H1 (cell line): ENCODE measurements around the gene STX2.

Source experiments
- ATF3 ChIP-seq: IDR thresholded peaks from 2 replicates; pipeline ENCODE4 v1.6.1; 2011; ENCODE audit warnings: low read depth, mild to moderate bottlenecking, low read length; ENCODE audit not compliant: insufficient read depth
- CEBPB ChIP-seq: IDR thresholded peaks from 2 replicates; pipeline ENCODE4 v1.6.1; 2012; ENCODE audit warnings: low read depth, low read length
- EGR1 ChIP-seq: IDR thresholded peaks from 2 replicates; pipeline ENCODE4 v1.6.1; 2011; ENCODE audit warnings: low read depth, low read length, borderline replicate concordance
- EP300 ChIP-seq, 2 experiments: IDR thresholded peaks; 1 replicate in 1 of 2; 2 replicates in 1 of 2; pipeline ENCODE4 v1.6.1; 2011 to 2012; ENCODE audit warnings: low read depth in 2 of 2, low read length in 2 of 2, mild to moderate bottlenecking in 2 of 2, borderline replicate concordance in 1 of 2, inconsistent platforms in 1 of 2, moderate library complexity in 1 of 2
- GTF2F1 ChIP-seq: IDR thresholded peaks from 2 replicates; pipeline ENCODE4 v1.6.1; 2012; ENCODE audit warnings: low read depth, low read length, improper control_type of control experiment, borderline replicate concordance
- POLR2A ChIP-seq, 2 experiments: IDR thresholded peaks; 1 replicate in 1 of 2; 2 replicates in 1 of 2; pipeline ENCODE4 v1.6.1; 2011; ENCODE audit warnings: low read depth in 2 of 2, low read length in 2 of 2, mild to moderate bottlenecking in 2 of 2; ENCODE audit errors: control extremely low read depth in 1 of 2
- RAD21 ChIP-seq, 2 experiments: IDR thresholded peaks in 1 of 2; conservative IDR thresholded peaks in 1 of 2; 2 replicates each; pipeline ENCODE4 v1.6.1; 2011; ENCODE audit warnings: low read depth in 2 of 2, low read length in 2 of 2, improper control_type of control experiment in 1 of 2, inconsistent platforms in 1 of 2, mild to moderate bottlenecking in 1 of 2, moderate library complexity in 1 of 2
- RBBP5 ChIP-seq: IDR thresholded peaks from 2 replicates; pipeline ENCODE4 v1.7.1; 2012; ENCODE audit warnings: low read depth, mild to moderate bottlenecking, inconsistent platforms, low read length, moderate library complexity, borderline replicate concordance
- RXRA ChIP-seq: IDR thresholded peaks from 2 replicates; pipeline ENCODE4 v1.6.1; 2011; ENCODE audit warnings: low read depth, mild to moderate bottlenecking, low read length, moderate library complexity; ENCODE audit not compliant: insufficient read depth
- TBP ChIP-seq: IDR thresholded peaks from 2 replicates; pipeline ENCODE4 v1.6.1; 2011; ENCODE audit warnings: low read depth, low read length, improper control_type of control experiment
- TF ChIP-seq, protein P1 (sequence below), 3 experiments: IDR thresholded peaks; 1 replicate in 2 of 3; 2 replicates in 1 of 3; pipeline versions ENCODE4 v1.5.1 to v1.6.1; 2011; ENCODE audit warnings: low read length in 3 of 3, mild to moderate bottlenecking in 3 of 3, inconsistent platforms in 2 of 3, low read depth in 1 of 3, moderate library complexity in 1 of 3; ENCODE audit not compliant: insufficient read depth in 1 of 3; ENCODE audit errors: control extremely low read depth in 1 of 3

DNA sequence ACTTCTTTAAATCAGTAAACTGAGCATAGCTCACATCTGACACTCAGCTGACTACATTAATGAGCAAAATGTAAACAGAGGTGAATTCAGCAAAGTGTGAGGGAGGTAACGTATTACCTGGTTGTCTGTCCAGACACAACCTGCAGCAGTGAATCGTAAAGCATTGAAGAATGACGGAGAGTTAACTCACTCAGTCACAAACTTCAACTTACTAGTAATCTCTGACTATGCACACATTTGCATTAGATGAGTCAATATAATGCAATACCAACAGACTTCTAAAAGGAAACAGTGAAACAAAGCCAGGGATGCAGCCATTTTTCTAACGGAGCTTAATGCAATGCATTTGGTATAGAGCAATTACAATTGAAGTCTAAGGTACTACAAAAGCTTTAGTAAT is 40.0 kb downstream of the STX2 start:
- TF ChIP-seq EP300 (IDR thresholded peaks at IDR 0.05; ENCODE audit: borderline replicate concordance in 1 of 2, low read depth in 2 of 2, low read length in 2 of 2): no peak
- TF ChIP-seq, protein P1, sequence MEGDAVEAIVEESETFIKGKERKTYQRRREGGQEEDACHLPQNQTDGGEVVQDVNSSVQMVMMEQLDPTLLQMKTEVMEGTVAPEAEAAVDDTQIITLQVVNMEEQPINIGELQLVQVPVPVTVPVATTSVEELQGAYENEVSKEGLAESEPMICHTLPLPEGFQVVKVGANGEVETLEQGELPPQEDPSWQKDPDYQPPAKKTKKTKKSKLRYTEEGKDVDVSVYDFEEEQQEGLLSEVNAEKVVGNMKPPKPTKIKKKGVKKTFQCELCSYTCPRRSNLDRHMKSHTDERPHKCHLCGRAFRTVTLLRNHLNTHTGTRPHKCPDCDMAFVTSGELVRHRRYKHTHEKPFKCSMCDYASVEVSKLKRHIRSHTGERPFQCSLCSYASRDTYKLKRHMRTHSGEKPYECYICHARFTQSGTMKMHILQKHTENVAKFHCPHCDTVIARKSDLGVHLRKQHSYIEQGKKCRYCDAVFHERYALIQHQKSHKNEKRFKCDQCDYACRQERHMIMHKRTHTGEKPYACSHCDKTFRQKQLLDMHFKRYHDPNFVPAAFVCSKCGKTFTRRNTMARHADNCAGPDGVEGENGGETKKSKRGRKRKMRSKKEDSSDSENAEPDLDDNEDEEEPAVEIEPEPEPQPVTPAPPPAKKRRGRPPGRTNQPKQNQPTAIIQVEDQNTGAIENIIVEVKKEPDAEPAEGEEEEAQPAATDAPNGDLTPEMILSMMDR (IDR thresholded peaks at IDR 0.05; ENCODE audit: control extremely low read depth in 1 of 3, insufficient read depth in 1 of 3, low read depth in 1 of 3, low read length in 3 of 3): no peak
- no peak for TF ChIP-seq EGR1
- no peak for TF ChIP-seq RXRA
- TF ChIP-seq GTF2F1: no peak
- TF ChIP-seq RBBP5: no peak
- TF ChIP-seq RAD21 (IDR thresholded peaks at IDR 0.05 in 1 of 2, conservative IDR thresholded peaks at IDR 0.05 in 1 of 2; ENCODE audit: low read depth in 2 of 2, low read length in 2 of 2): no peak
- TF ChIP-seq TBP: no peak
- no peak for TF ChIP-seq CEBPB
- no peak for TF ChIP-seq POLR2A (IDR thresholded peaks at IDR 0.05; ENCODE audit: control extremely low read depth in 1 of 2, low read depth in 2 of 2, low read length in 2 of 2)
- TF ChIP-seq ATF3: no peak
